K562 (cell line): Measurements from ENCODE around the gene B3GLCT.

ENCODE experiments used
- NR1H2 ChIP-seq: sonication (generic); formaldehyde crosslinking; IDR thresholded peaks from 2 replicates; pipeline ENCODE4 v1.4.0; 2020; ENCODE audit warnings: mild to moderate bottlenecking, missing genetic modification reagents
- YY1 ChIP-seq, 3 experiments: IDR thresholded peaks; 2 replicates each; pipeline ENCODE4 v1.6.1; 2011; ENCODE audit warnings: low read length in 2 of 3, mild to moderate bottlenecking in 2 of 3, moderate library complexity in 2 of 3, borderline replicate concordance in 1 of 3, control low read depth in 1 of 3, low read depth in 1 of 3; ENCODE audit not compliant: insufficient read depth in 3 of 3, insufficient replicate concordance in 2 of 3, control insufficient read depth in 1 of 3, insufficient read length in 1 of 3; ENCODE audit errors: extremely low read depth in 1 of 3
- ZNF436 ChIP-seq: fragments of 250-450, 450-650 bp; sonication (Bioruptor Pico); formaldehyde crosslinking; IDR thresholded peaks from 2 replicates; pipeline ENCODE4 v1.7.0; 2020; ENCODE audit warnings: mild to moderate bottlenecking
- TF ChIP-seq, protein P1 (sequence below), 2 experiments: IDR thresholded peaks; 2 replicates each; pipeline ENCODE4 v1.6.1; 2012; ENCODE audit warnings: improper control_type of control experiment in 2 of 2, low read depth in 2 of 2, low read length in 2 of 2, borderline replicate concordance in 1 of 2
- TF ChIP-seq, protein P2 (sequence below): fragments of 450-650 bp; IDR thresholded peaks from 2 replicates; pipeline ENCODE4 v1.6.1; 2016

DNA sequence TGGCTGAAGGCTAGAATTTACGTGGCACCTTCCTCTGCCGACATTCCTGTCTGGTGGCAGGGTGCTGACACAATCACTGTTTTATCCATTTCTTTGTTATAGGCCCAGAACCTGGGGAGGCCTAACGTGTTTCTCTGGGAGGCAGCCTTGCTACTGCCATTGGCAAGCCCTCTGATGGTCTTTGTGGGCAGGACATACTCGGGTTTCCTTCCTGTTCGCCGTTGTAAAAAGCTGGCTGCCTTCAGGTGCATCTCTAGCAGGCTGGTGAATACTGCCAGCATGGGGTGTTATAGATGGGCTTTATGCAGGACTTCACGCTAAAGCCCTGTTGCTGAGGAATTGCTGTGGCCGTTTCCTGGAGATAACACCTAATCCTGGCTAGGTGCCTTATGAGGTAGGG is 28.1 kb downstream of the B3GLCT start:
- TF ChIP-seq, protein P1, sequence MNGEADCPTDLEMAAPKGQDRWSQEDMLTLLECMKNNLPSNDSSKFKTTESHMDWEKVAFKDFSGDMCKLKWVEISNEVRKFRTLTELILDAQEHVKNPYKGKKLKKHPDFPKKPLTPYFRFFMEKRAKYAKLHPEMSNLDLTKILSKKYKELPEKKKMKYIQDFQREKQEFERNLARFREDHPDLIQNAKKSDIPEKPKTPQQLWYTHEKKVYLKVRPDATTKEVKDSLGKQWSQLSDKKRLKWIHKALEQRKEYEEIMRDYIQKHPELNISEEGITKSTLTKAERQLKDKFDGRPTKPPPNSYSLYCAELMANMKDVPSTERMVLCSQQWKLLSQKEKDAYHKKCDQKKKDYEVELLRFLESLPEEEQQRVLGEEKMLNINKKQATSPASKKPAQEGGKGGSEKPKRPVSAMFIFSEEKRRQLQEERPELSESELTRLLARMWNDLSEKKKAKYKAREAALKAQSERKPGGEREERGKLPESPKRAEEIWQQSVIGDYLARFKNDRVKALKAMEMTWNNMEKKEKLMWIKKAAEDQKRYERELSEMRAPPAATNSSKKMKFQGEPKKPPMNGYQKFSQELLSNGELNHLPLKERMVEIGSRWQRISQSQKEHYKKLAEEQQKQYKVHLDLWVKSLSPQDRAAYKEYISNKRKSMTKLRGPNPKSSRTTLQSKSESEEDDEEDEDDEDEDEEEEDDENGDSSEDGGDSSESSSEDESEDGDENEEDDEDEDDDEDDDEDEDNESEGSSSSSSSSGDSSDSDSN (IDR thresholded peaks at IDR 0.05; ENCODE audit: borderline replicate concordance in 1 of 2, low read depth in 2 of 2, low read length in 2 of 2) = no peak
- TF ChIP-seq ZNF436 (CRISPR knock-in tag) = no peak
- no peak for TF ChIP-seq YY1 (IDR thresholded peaks at IDR 0.05; ENCODE audit: borderline replicate concordance in 1 of 3, control insufficient read depth in 1 of 3, extremely low read depth in 1 of 3, insufficient read depth in 3 of 3, insufficient read length in 1 of 3, insufficient replicate concordance in 2 of 3, low read depth in 1 of 3, low read length in 2 of 3)
- TF ChIP-seq NR1H2 (CRISPR knock-in tag) = no peak
- TF ChIP-seq, protein P2, sequence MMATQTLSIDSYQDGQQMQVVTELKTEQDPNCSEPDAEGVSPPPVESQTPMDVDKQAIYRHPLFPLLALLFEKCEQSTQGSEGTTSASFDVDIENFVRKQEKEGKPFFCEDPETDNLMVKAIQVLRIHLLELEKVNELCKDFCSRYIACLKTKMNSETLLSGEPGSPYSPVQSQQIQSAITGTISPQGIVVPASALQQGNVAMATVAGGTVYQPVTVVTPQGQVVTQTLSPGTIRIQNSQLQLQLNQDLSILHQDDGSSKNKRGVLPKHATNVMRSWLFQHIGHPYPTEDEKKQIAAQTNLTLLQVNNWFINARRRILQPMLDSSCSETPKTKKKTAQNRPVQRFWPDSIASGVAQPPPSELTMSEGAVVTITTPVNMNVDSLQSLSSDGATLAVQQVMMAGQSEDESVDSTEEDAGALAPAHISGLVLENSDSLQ = no peak
